ENCODE measurements around the gene ENPP1.

ENPP1 gene

DNA sequence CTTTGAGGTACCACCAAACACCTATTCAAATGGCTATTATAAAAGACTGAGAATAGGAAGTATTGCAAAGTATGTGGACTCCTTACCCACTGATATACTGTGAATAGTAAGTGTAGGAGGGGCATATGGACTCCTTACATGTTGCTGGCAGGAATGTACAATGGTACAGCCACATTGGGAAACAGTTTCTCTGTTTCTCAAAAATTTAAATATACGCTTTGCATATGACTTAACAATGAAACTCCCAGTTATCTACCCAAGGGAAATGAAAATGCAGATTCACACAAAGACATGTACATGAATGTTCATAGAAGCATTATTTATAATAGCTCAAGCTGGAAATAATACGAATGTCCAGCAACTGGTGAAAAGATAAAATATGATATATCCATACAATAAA lies 5.5 kb upstream of the ENPP1 start:
- Histone ChIP-seq H3K27ac (ENCODE audit: low read depth, low read length) (no peak overlapping the region), H3K9ac (ENCODE audit: low read length) (no peak overlapping the region), H3K27me3 (ENCODE audit: insufficient read depth, low read length, poor library complexity) (no peaks in the 10 kb centered on the region), H3K79me1 (ENCODE audit: low read length) (no peaks in the 10 kb centered on the region), H4K8ac (ENCODE audit: low read depth, low read length) (no peak overlapping the region), H3K23ac (ENCODE audit: low read length) (no peak overlapping the region), H3K4me2 (ENCODE audit: low read length) (no peak overlapping the region), H3K4me3 (ENCODE audit: low read length) (no peak overlapping the region), H3K4me1 (ENCODE audit: control insufficient read depth, low read depth, low read length) (peaks cover 2% of the 10 kb centered on the region), H3K18ac (ENCODE audit: low read length) (no peak overlapping the region), H2BK15ac (replicated peaks; ENCODE audit: low read depth) (no peak overlapping the region), H3K56ac (ENCODE audit: low read length) (no peak overlapping the region), H2BK120ac (ENCODE audit: low read depth, low read length) (no peak overlapping the region), H2BK5ac (ENCODE audit: low read length) (no peak overlapping the region), H2AK5ac (ENCODE audit: low read length) (no peak overlapping the region), H3K4ac (ENCODE audit: low read depth, low read length) (no peak overlapping the region), H4K5ac (ENCODE audit: low read length) (no peak overlapping the region), H3K79me2 (ENCODE audit: control insufficient read depth, insufficient read depth, low read length) (no peaks in the 10 kb centered on the region), H3K36me3 (ENCODE audit: control insufficient read depth, insufficient read depth, low read length) (no peaks in the 10 kb centered on the region)
- no CpG with 5 or more reads among the region's 2 CpGs for WGBS (ENCODE audit: extremely low coverage, insufficient coverage, low lambda C conversion rate)
- DNase-seq: no peak

DNA sequence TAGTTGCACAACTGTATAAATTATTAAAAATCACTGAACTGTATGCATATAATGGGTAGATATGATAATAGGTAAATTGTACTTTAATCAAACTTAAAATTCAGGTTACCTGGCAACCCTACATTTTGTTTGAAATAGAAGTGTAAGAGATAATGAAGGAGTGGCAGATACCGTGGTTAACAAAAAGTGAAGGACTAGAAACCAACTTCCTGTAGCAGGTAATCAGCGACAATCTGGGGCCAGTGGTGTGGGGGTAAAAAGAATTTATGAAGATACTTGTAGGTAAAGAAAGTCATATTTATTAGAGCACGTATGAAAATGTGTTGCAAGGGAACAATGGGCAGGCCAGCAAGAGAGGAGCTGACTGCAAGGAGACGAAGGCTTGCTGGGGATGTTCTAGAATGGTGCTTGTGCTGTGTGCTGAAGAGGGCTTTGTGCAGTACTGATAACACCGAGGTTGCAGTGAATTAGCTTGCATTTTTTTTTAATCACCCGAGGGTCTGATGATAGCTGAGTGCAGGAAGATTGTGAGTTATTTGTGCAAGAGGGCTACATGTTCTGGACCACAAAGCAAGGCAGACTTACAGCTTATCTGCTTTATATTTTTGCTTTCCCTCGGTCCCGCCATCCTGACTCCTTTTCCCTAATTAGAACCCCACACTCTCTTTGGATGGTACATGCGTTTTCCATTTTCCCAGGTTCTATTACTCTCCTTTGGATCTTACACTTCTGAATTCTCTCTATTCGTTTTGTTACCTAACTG lies 4.6 kb upstream of the ENPP1 start:
- no peak overlapping the region for H3K4me3 ChIP-seq (ENCODE audit: low read length)
- no CpG with 5 or more reads among the region's 10 CpGs for WGBS (ENCODE audit: extremely low coverage, insufficient coverage, low lambda C conversion rate)
- H3K9ac ChIP-seq (ENCODE audit: low read length): no peak overlapping the region

GRCh38 chr6:131804131-131804530 lies 3.7 kb upstream of the ENPP1 start:
- no peak overlapping the region for H2BK5ac ChIP-seq (ENCODE audit: low read length)
- peaks cover 1% of the 10 kb centered on the region for H3K79me1 ChIP-seq (ENCODE audit: low read length)
- DNase-seq: no peak
- H3K56ac ChIP-seq (ENCODE audit: low read length): no peak overlapping the region
- no CpG with 5 or more reads among the region's 1 CpG for WGBS (ENCODE audit: extremely low coverage, insufficient coverage, low lambda C conversion rate)
- H4K5ac ChIP-seq (ENCODE audit: low read length): no peak overlapping the region
- no peak overlapping the region for H3K18ac ChIP-seq (ENCODE audit: low read length)
- no peak overlapping the region for H2AK5ac ChIP-seq (ENCODE audit: low read length)
- no peak overlapping the region for H2BK15ac ChIP-seq (replicated peaks; ENCODE audit: low read depth)
- H3K36me3 ChIP-seq (ENCODE audit: control insufficient read depth, insufficient read depth, low read length): no peaks in the 10 kb centered on the region
- H3K4me1 ChIP-seq (ENCODE audit: control insufficient read depth, low read depth, low read length): peaks cover 5% of the 10 kb centered on the region
- H3K27ac ChIP-seq (ENCODE audit: low read depth, low read length): no peak overlapping the region
- H3K9ac ChIP-seq (ENCODE audit: low read length): no peak overlapping the region
- H3K4me2 ChIP-seq (ENCODE audit: low read length): no peak overlapping the region
- H2BK120ac ChIP-seq (ENCODE audit: low read depth, low read length): no peak overlapping the region
- H3K4me3 ChIP-seq (ENCODE audit: low read length): no peak overlapping the region
- no peak overlapping the region for H3K23ac ChIP-seq (ENCODE audit: low read length)
- no peak overlapping the region for H3K4ac ChIP-seq (ENCODE audit: low read depth, low read length)
- no peaks in the 10 kb centered on the region for H3K27me3 ChIP-seq (ENCODE audit: insufficient read depth, low read length, poor library complexity)
- H3K79me2 ChIP-seq (ENCODE audit: control insufficient read depth, insufficient read depth, low read length): no peaks in the 10 kb centered on the region
- no peak overlapping the region for H4K8ac ChIP-seq (ENCODE audit: low read depth, low read length)

More for the DNA sequence above, 4.6 kb upstream of the ENPP1 start:
- DNase-seq: no peak
- Histone ChIP-seq H3K56ac (ENCODE audit: low read length) (no peak overlapping the region), H2BK15ac (replicated peaks; ENCODE audit: low read depth) (no peak overlapping the region), H4K5ac (ENCODE audit: low read length) (no peak overlapping the region), H3K4me1 (ENCODE audit: control insufficient read depth, low read depth, low read length) (peaks cover 2% of the 10 kb centered on the region), H3K79me2 (ENCODE audit: control insufficient read depth, insufficient read depth, low read length) (no peaks in the 10 kb centered on the region), H3K4me2 (ENCODE audit: low read length) (no peak overlapping the region), H3K27ac (ENCODE audit: low read depth, low read length) (no peak overlapping the region), H3K4ac (ENCODE audit: low read depth, low read length) (no peak overlapping the region), H3K27me3 (ENCODE audit: insufficient read depth, low read length, poor library complexity) (no peaks in the 10 kb centered on the region), H4K8ac (ENCODE audit: low read depth, low read length) (no peak overlapping the region), H3K23ac (ENCODE audit: low read length) (no peak overlapping the region), H2BK5ac (ENCODE audit: low read length) (no peak overlapping the region), H2AK5ac (ENCODE audit: low read length) (no peak overlapping the region), H3K36me3 (ENCODE audit: control insufficient read depth, insufficient read depth, low read length) (no peaks in the 10 kb centered on the region), H3K79me1 (ENCODE audit: low read length) (no peaks in the 10 kb centered on the region), H2BK120ac (ENCODE audit: low read depth, low read length) (no peak overlapping the region), H3K18ac (ENCODE audit: low read length) (no peak overlapping the region)

DNA sequence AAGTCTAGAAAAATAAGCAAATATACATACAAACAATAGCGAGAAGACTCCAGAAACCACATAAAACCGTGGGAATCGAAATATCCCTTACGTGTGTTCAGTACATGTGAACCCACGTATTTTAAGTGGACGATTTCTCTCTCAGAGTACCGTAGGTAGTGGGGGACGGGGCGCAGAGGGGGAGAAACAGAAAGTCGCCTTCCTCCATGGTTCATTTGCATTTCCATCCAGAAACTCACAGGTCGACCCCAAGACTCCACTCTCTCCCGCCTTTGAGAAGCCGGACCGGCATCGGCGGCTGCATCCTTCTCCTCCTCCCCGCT lies 538 bp upstream of the ENPP1 start:
- H2AK5ac ChIP-seq (ENCODE audit: low read length): no peak overlapping the region
- H3K4me1 ChIP-seq (ENCODE audit: control insufficient read depth, low read depth, low read length): peaks cover 11% of the 10 kb centered on the region
- H3K79me2 ChIP-seq (ENCODE audit: control insufficient read depth, insufficient read depth, low read length): no peaks in the 10 kb centered on the region
- peak overlapping the region; percentile 78 for H3K4me2 ChIP-seq (ENCODE audit: low read length)
- H3K18ac ChIP-seq (ENCODE audit: low read length): no peak overlapping the region
- H2BK15ac ChIP-seq (replicated peaks; ENCODE audit: low read depth): no peak overlapping the region
- no peak overlapping the region for H4K5ac ChIP-seq (ENCODE audit: low read length)
- no peak overlapping the region for H3K23ac ChIP-seq (ENCODE audit: low read length)
- peak overlapping the region; percentile 49 for H3K4me3 ChIP-seq (ENCODE audit: low read length)
- no peak overlapping the region for H2BK120ac ChIP-seq (ENCODE audit: low read depth, low read length)
- H3K36me3 ChIP-seq (ENCODE audit: control insufficient read depth, insufficient read depth, low read length): no peaks in the 10 kb centered on the region
- peak overlapping the region; percentile 82 for H3K56ac ChIP-seq (ENCODE audit: low read length)
- H2BK5ac ChIP-seq (ENCODE audit: low read length): no peak overlapping the region
- H3K27ac ChIP-seq (ENCODE audit: low read depth, low read length): no peak overlapping the region
- no peak for DNase-seq
- H3K27me3 ChIP-seq (ENCODE audit: insufficient read depth, low read length, poor library complexity): no peaks in the 10 kb centered on the region
- no peak overlapping the region for H4K8ac ChIP-seq (ENCODE audit: low read depth, low read length)
- WGBS (ENCODE audit: extremely low coverage, insufficient coverage, low lambda C conversion rate): no CpG with 5 or more reads among the region's 17 CpGs
- peak overlapping the region; percentile 66 for H3K9ac ChIP-seq (ENCODE audit: low read length)
- H3K4ac ChIP-seq (ENCODE audit: low read depth, low read length): no peak overlapping the region
- peaks cover 6% of the 10 kb centered on the region for H3K79me1 ChIP-seq (ENCODE audit: low read length)

DNA sequence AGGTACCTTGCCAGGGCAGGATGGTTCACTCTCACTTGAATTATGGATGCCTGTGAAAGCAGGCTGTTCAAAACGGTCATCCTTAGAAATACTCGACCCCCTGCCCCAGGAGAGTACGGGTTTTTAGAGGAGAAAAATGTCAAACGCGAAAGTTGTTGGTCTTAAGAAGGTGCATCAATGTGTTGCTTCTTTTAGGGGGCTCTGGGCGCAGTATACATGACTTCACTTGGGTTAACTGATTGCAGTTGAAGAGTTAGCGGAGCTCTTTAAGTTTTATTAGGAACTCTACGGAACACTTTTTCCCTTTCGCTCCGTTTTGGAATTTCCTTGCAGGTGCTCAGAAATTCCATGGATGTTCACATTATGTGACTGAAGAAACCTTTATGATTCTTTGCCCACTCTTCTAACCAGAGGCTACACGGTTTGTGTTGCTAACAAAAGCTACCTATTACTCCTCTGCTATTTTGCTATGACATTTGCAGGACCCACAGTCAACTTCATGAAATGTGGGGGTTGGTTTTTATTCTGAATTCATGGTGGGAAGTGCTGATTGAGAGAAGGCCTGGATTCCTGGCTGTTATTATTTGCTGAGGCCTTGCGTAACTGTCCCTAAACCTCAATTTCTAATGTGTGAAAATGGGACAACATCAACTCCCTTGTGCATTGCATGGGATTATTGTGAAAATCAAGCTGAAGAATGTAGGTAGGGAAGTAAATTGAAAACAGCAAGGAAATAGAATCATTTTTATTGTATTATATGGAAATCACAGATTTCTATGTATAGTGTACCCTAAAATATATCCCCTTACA lies 845 bp downstream of the ENPP1 start:
- Histone ChIP-seq H3K4ac (ENCODE audit: low read depth, low read length) (no peak overlapping the region), H3K27me3 (ENCODE audit: insufficient read depth, low read length, poor library complexity) (no peaks in the 10 kb centered on the region), H2BK120ac (ENCODE audit: low read depth, low read length) (no peak overlapping the region), H3K9ac (ENCODE audit: low read length) (peak overlapping the region; percentile 75), H3K23ac (ENCODE audit: low read length) (no peak overlapping the region), H2BK5ac (ENCODE audit: low read length) (no peak overlapping the region), H3K36me3 (ENCODE audit: control insufficient read depth, insufficient read depth, low read length) (no peaks in the 10 kb centered on the region), H3K4me3 (ENCODE audit: low read length) (peak overlapping the region; percentile 73), H3K4me1 (ENCODE audit: control insufficient read depth, low read depth, low read length) (peaks cover 11% of the 10 kb centered on the region), H4K8ac (ENCODE audit: low read depth, low read length) (no peak overlapping the region), H3K56ac (ENCODE audit: low read length) (peak overlapping the region; percentile 84), H3K79me1 (ENCODE audit: low read length) (peaks cover 9% of the 10 kb centered on the region), H4K5ac (ENCODE audit: low read length) (no peak overlapping the region), H3K27ac (ENCODE audit: low read depth, low read length) (peak overlapping the region; percentile 59), H3K79me2 (ENCODE audit: control insufficient read depth, insufficient read depth, low read length) (no peaks in the 10 kb centered on the region), H2AK5ac (ENCODE audit: low read length) (no peak overlapping the region), H3K4me2 (ENCODE audit: low read length) (peak overlapping the region; percentile 81), H3K18ac (ENCODE audit: low read length) (peak overlapping the region; percentile 61), H2BK15ac (replicated peaks; ENCODE audit: low read depth) (no peak overlapping the region)
- DNase-seq: no peak
- WGBS (ENCODE audit: extremely low coverage, insufficient coverage, low lambda C conversion rate): no CpG with 5 or more reads among the region's 12 CpGs

All from mesendoderm (in vitro differentiated cells).